Endothelial cell (in vitro differentiated cells): Measurements from ENCODE around the gene OR4S1. TPM values are rescaled to one million over a fixed set of nuclear protein-coding genes. Genes with fewer than 3 reads are reported as not detected.
"Not testable (repeated sequence)": the region's sequence is repeated elsewhere in the genome, so short reads cannot be mapped to it uniquely, and the experiment has no call there.

Source experiments
- DNase-seq: peaks from one replicate; pipeline ENCODE4 v3.0.0; 2021; ENCODE audit warnings: low spot score
- H3K27ac Mint-ChIP-seq: one replicate; pipeline ENCODE4 v1.8.0; 2021; ENCODE audit warnings: mixed read lengths, inconsistent platforms; ENCODE audit not compliant: unreplicated experiment
- H3K27me3 Mint-ChIP-seq: one replicate; pipeline ENCODE4 v1.8.0; 2021; ENCODE audit warnings: mild to moderate bottlenecking, moderate library complexity, mixed read lengths, inconsistent platforms; ENCODE audit not compliant: unreplicated experiment
- H3K36me3 Mint-ChIP-seq: one replicate; pipeline ENCODE4 v1.8.0; 2021; ENCODE audit warnings: mild to moderate bottlenecking, low read depth, mixed read lengths, inconsistent platforms; ENCODE audit not compliant: unreplicated experiment
- H3K4me1 Mint-ChIP-seq: one replicate; pipeline ENCODE4 v1.8.0; 2021; ENCODE audit warnings: mild to moderate bottlenecking, mixed read lengths, inconsistent platforms; ENCODE audit not compliant: unreplicated experiment
- H3K4me3 Mint-ChIP-seq: one replicate; pipeline ENCODE4 v1.8.0; 2021; ENCODE audit warnings: mild to moderate bottlenecking, mixed read lengths, inconsistent platforms; ENCODE audit not compliant: unreplicated experiment
- H3K9me3 Mint-ChIP-seq: one replicate; pipeline ENCODE4 v1.8.0; 2021; ENCODE audit warnings: mixed read lengths, inconsistent platforms; ENCODE audit not compliant: unreplicated experiment
- total RNA-seq: library from RNA; stranded (reverse); fragmentation: NEBNext Ultra II Directional; extraction: Animal tissue kit (Norgen Biotek cat#: 25700); gene quantifications from one replicate; pipeline ENCODE4 v1.2.1, GENCODE V29; 2021; ENCODE audit not compliant: unreplicated experiment
- TF ChIP-seq, protein P1 (sequence below): fragments of 200-600 bp; sonication (generic); IDR thresholded peaks from one replicate; pipeline ENCODE4 v1.5.0; 2021; ENCODE audit warnings: antibody characterized with exemption; ENCODE audit not compliant: unreplicated experiment

OR4S1 gene
- total RNA-seq, 1 donor from 2014 or later = not detected

- no peaks in the 10 kb centered on the region for H3K36me3 Mint-ChIP-seq
- no peak overlapping the region for H3K27ac Mint-ChIP-seq
- no peak overlapping the region for H3K4me3 Mint-ChIP-seq
- DNase-seq = peak; percentile 49
- peaks cover 18% of the 10 kb centered on the region for H3K9me3 Mint-ChIP-seq
- no peaks in the 10 kb centered on the region for H3K4me1 Mint-ChIP-seq
- peaks cover 1% of the 10 kb centered on the region for H3K27me3 Mint-ChIP-seq
- TF ChIP-seq, protein P1, sequence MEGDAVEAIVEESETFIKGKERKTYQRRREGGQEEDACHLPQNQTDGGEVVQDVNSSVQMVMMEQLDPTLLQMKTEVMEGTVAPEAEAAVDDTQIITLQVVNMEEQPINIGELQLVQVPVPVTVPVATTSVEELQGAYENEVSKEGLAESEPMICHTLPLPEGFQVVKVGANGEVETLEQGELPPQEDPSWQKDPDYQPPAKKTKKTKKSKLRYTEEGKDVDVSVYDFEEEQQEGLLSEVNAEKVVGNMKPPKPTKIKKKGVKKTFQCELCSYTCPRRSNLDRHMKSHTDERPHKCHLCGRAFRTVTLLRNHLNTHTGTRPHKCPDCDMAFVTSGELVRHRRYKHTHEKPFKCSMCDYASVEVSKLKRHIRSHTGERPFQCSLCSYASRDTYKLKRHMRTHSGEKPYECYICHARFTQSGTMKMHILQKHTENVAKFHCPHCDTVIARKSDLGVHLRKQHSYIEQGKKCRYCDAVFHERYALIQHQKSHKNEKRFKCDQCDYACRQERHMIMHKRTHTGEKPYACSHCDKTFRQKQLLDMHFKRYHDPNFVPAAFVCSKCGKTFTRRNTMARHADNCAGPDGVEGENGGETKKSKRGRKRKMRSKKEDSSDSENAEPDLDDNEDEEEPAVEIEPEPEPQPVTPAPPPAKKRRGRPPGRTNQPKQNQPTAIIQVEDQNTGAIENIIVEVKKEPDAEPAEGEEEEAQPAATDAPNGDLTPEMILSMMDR = peak; percentile 54
Measured at GRCh38 chr11:48307760-48308386, 1.9 kb downstream of the OR4S1 start.

- H3K36me3 Mint-ChIP-seq, DNase-seq, H3K27ac Mint-ChIP-seq, H3K27me3 Mint-ChIP-seq, H3K4me1 Mint-ChIP-seq, H3K4me3 Mint-ChIP-seq: not testable (repeated sequence)
- peaks cover 39% of the 10 kb centered on the region for H3K9me3 Mint-ChIP-seq
Measured at GRCh38 chr11:48313590-48313989, 7.6 kb downstream of the OR4S1 start.

DNA sequence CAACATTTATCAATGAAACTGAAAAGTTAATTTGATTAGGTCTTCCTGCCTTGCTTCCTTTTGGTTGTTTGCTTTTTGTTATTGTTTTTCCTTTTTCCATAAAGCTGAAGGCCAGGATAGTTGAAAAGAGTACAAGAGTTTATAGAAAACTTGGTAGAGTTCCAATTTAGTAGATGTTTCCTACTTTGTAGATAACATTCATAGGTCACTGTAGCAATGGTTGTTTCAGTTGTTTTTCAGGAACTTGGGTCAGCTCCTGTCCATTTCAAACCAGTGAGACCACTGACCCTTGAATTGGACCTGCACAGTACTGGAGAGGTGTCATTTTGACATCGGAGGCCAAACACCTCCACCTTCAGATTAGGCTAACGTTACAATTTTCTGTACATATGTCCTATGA, 13.8 kb downstream of the OR4S1 start:
- not testable (repeated sequence) for DNase-seq
- H3K9me3 Mint-ChIP-seq = peaks cover 25% of the 10 kb centered on the region

GRCh38 chr11:48324620-48325019, 18.6 kb downstream of the OR4S1 start, which contains the start of gene OR4C3:
Gene OR4C3 (plus strand): TSS chr11:48324920. CDS start chr11:48325022, 102 bp downstream.
- H3K4me1 Mint-ChIP-seq, H3K4me3 Mint-ChIP-seq, H3K36me3 Mint-ChIP-seq, DNase-seq, H3K27ac Mint-ChIP-seq, H3K27me3 Mint-ChIP-seq: not testable (repeated sequence)
- peaks cover 33% of the 10 kb centered on the region for H3K9me3 Mint-ChIP-seq

More for the DNA sequence above, 13.8 kb downstream of the OR4S1 start:
- H3K4me3 Mint-ChIP-seq, H3K27me3 Mint-ChIP-seq, H3K4me1 Mint-ChIP-seq, H3K36me3 Mint-ChIP-seq, H3K27ac Mint-ChIP-seq: not testable (repeated sequence)

DNA sequence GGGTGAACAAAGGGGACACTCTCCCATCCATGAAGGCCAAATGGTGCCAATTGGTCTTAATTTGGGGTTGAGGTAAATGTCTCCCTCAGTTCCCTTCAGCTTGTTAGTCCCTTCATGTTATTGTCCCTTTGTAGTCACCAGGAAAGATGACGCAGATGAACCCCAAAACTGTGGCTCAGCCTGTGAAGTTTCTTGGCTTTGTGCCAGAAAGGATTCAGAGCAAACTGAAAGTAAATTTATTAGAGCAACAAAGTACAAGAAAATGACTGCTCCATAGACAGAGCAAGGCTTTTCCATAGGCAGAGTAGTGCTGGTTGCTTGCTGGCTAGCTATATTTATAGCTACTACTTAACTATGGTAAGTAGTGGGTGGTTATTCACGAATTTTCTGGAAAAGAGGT, 35.4 kb downstream of the OR4S1 start:
- TF ChIP-seq, protein P1 = no peak
- H3K36me3 Mint-ChIP-seq = peaks cover 6% of the 10 kb centered on the region
- no peak for DNase-seq
- no peaks in the 10 kb centered on the region for H3K4me1 Mint-ChIP-seq
- H3K9me3 Mint-ChIP-seq = peaks cover 11% of the 10 kb centered on the region
- no peaks in the 10 kb centered on the region for H3K27me3 Mint-ChIP-seq
- H3K4me3 Mint-ChIP-seq = no peak overlapping the region
- no peak overlapping the region for H3K27ac Mint-ChIP-seq

- H3K27me3 Mint-ChIP-seq, H3K27ac Mint-ChIP-seq, H3K4me1 Mint-ChIP-seq, H3K36me3 Mint-ChIP-seq, DNase-seq, H3K4me3 Mint-ChIP-seq: not testable (repeated sequence)
- peaks cover 16% of the 10 kb centered on the region for H3K9me3 Mint-ChIP-seq
Measured at GRCh38 chr11:48342505-48342904, 36.5 kb downstream of the OR4S1 start.

- peaks cover 16% of the 10 kb centered on the region for H3K9me3 Mint-ChIP-seq
Measured at GRCh38 chr11:48346286-48346685, 40.3 kb downstream of the OR4S1 start.

More at GRCh38 chr11:48346286-48346685, 40.3 kb downstream of the OR4S1 start:
- DNase-seq, H3K27ac Mint-ChIP-seq, H3K27me3 Mint-ChIP-seq, H3K36me3 Mint-ChIP-seq, H3K4me1 Mint-ChIP-seq, H3K4me3 Mint-ChIP-seq: not testable (repeated sequence)
